Esophagus muscularis mucosa (tissue), 4 donors: ENCODE data around the gene SLC4A5. TPM values are rescaled to one million over a fixed set of nuclear protein-coding genes. Genes with fewer than 3 reads are reported as not detected.

Experiments
- DNase-seq: peaks from one replicate; pipeline ENCODE4 v3.0.0-alpha.2; 2017; ENCODE audit errors: extremely low spot score
- H3K27ac ChIP-seq, 4 donors: fragments of 200-600 bp; sonication (generic); replicated peaks in 1 of 4; 1 replicate in 3 of 4; 2 replicates in 1 of 4; pipeline ENCODE4 v1.5.1; 2016 to 2019; ENCODE audit warnings: mild to moderate bottlenecking in 1 of 4
- H3K27me3 ChIP-seq, 4 donors: fragments of 200-600 bp; sonication (generic); one replicate each; pipeline versions ENCODE4 v1.5.1 to v1.6.0; 2016 to 2019
- H3K36me3 ChIP-seq, 4 donors: fragments of 200-600 bp; sonication (generic); one replicate each; pipeline ENCODE4 v1.5.1; 2016 to 2019
- H3K4me1 ChIP-seq, 4 donors: fragments of 200-600 bp; sonication (generic); one replicate each; pipeline ENCODE4 v1.5.1; 2016 to 2019
- H3K4me3 ChIP-seq, 4 donors: fragments of 200-600 bp; sonication (generic); 1 replicate in 2 of 4; 2 replicates in 2 of 4; pipeline ENCODE4 v1.5.1; 2016 to 2019; ENCODE audit warnings: mild to moderate bottlenecking in 4 of 4, moderate library complexity in 1 of 4
- H3K9me3 ChIP-seq, 4 donors: fragments of 200-600 bp; sonication (generic); 1 replicate in 3 of 4; 2 replicates in 1 of 4; pipeline ENCODE4 v1.5.1; 2016 to 2019
- CTCF ChIP-seq, 3 experiments: fragments of 200-600 bp in 2 of 3; fragments of 450-650 bp in 1 of 3; sonication (generic) in 2 of 3; IDR thresholded peaks; one replicate each; pipeline ENCODE4 v1.5.1; 2017 to 2019; ENCODE audit warnings: antibody characterized with exemption in 3 of 3, mild to moderate bottlenecking in 2 of 3, moderate library complexity in 1 of 3
- EP300 ChIP-seq: sonication (generic); formaldehyde crosslinking; IDR thresholded peaks from one replicate; pipeline ENCODE4 v1.6.1; 2017; ENCODE audit warnings: antibody characterized with exemption
- POLR2A ChIP-seq: fragments of 450-650 bp; IDR thresholded peaks from one replicate; pipeline ENCODE4 v1.6.1; 2017; ENCODE audit warnings: antibody characterized with exemption, moderate library complexity, mild to moderate bottlenecking, low read depth
- POLR2AphosphoS5 ChIP-seq, 2 donors: sonication (generic); formaldehyde crosslinking; IDR thresholded peaks; one replicate each; pipeline ENCODE4 v1.6.1; 2017; ENCODE audit warnings: antibody characterized with exemption in 2 of 2
- WGBS: methylation state at CpG from one replicate; pipeline ENCODE4 v1.1.5; 2018; 5-methylcytosine and 5-hydroxymethylcytosine counted together
- intact Hi-C: fragments of 100-400 bp; cut with DNase I; formaldehyde crosslinking; loops from one replicate; pipeline ENCODE4 v1.15.1; 2023
- total RNA-seq, 4 donors: library from RNA; depleted of rRNA; stranded (reverse); fragments of >200 nt; gene quantifications; one replicate each; pipeline versions ENCODE4 v1.1.0 to v1.2.1, GENCODE V29; 2016

SLC4A5 gene
- total RNA-seq, 4 donors from 2014 or later, result 0.50 to 1.8 (median 1.4) TPM

GRCh38 chr2:74255660-74256213, 87.5 kb downstream of the SLC4A5 start:
- Histone ChIP-seq H3K27me3 (no peaks in the 10 kb centered on the region), H3K4me3 (no peak overlapping the region), H3K36me3 (peaks cover 0 to 37% (median 8%) of the 10 kb centered on the region in 4 donors), H3K27ac (no peak overlapping the region), H3K4me1 (no peaks in the 10 kb centered on the region), H3K9me3 (no peaks in the 10 kb centered on the region)
- WGBS, result 90% methylated on average over 18 of the region's 18 CpGs
- no peak for DNase-seq
- TF ChIP-seq POLR2AphosphoS5 (IDR thresholded peaks at IDR 0.05) (no peak), CTCF (IDR thresholded peaks at IDR 0.05) (no peak), POLR2A (no peak), EP300 (no peak)
- intact Hi-C loops, result loop anchor here (10.0 kb wide), 1 partner anchor 139 kb away; no protein-coding TSS in a partner anchor

GRCh38 chr2:74253971-74254310, 89.3 kb downstream of the SLC4A5 start:
- H3K4me1 ChIP-seq, result no peaks in the 10 kb centered on the region
- DNase-seq, result no peak
- peaks cover 0 to 38% (median 8%) of the 10 kb centered on the region in 4 donors for H3K36me3 ChIP-seq
- no peak overlapping the region for H3K27ac ChIP-seq
- no peaks in the 10 kb centered on the region for H3K9me3 ChIP-seq
- no peaks in the 10 kb centered on the region for H3K27me3 ChIP-seq
- no peak overlapping the region for H3K4me3 ChIP-seq
- intact Hi-C loops, result loop anchor here (5.0 to 10.0 kb wide), 2 partner anchors 83 to 141 kb away; no protein-coding TSS in a partner anchor
- no peak for TF ChIP-seq POLR2AphosphoS5 (IDR thresholded peaks at IDR 0.05)
- no peak for TF ChIP-seq CTCF (IDR thresholded peaks at IDR 0.05)
- no peak for TF ChIP-seq EP300
- TF ChIP-seq POLR2A, result no peak
- 84% methylated on average over 4 of the region's 4 CpGs for WGBS

GRCh38 chr2:74253306-74253970, 89.8 kb downstream of the SLC4A5 start:
- Histone ChIP-seq H3K4me3 (no peak overlapping the region), H3K36me3 (peaks cover 0 to 34% (median 6%) of the 10 kb centered on the region in 4 donors), H3K27me3 (no peaks in the 10 kb centered on the region), H3K4me1 (no peaks in the 10 kb centered on the region), H3K27ac (no peak overlapping the region), H3K9me3 (no peaks in the 10 kb centered on the region)
- intact Hi-C loops, result loop anchor here (5.0 to 10.0 kb wide), 2 partner anchors 84 to 141 kb away; no protein-coding TSS in a partner anchor
- TF ChIP-seq POLR2AphosphoS5 (IDR thresholded peaks at IDR 0.05) (no peak), EP300 (no peak), POLR2A (no peak), CTCF (IDR thresholded peaks at IDR 0.05) (no peak)
- no peak for DNase-seq
- whole genome bisulfite sequencing, result 72% methylated on average over 7 of the region's 7 CpGs

GRCh38 chr2:74252862-74253261, 90.4 kb downstream of the SLC4A5 start:
- 84% methylated on average over 9 of the region's 9 CpGs for WGBS
- no peaks in the 10 kb centered on the region for H3K27me3 ChIP-seq
- intact Hi-C loops, result loop anchor here (5.0 to 10.0 kb wide), 2 partner anchors 84 to 142 kb away; no protein-coding TSS in a partner anchor
- TF ChIP-seq CTCF (IDR thresholded peaks at IDR 0.05) (no peak), POLR2AphosphoS5 (IDR thresholded peaks at IDR 0.05) (no peak), EP300 (no peak), POLR2A (no peak)
- no peaks in the 10 kb centered on the region for H3K9me3 ChIP-seq
- DNase-seq, result no peak
- H3K27ac ChIP-seq, result no peak overlapping the region
- H3K4me3 ChIP-seq, result no peak overlapping the region
- H3K36me3 ChIP-seq, result peaks cover 0 to 34% (median 6%) of the 10 kb centered on the region in 4 donors
- H3K4me1 ChIP-seq, result no peaks in the 10 kb centered on the region
